ENCODE data around the gene STX1B.

Gene STX1B

GRCh38 chr16:30992931-30993816, 17.3 kb downstream of the STX1B start:
- H3K4me3 ChIP-seq (ENCODE audit: low read depth, low read length) = no peak overlapping the region
- no peak for TF ChIP-seq CTCF (IDR thresholded peaks at IDR 0.05; ENCODE audit: low read depth, low read length)

GRCh38 chr16:30992276-30992780, 18.1 kb downstream of the STX1B start:
- H3K4me3 ChIP-seq (ENCODE audit: low read depth, low read length) = no peak overlapping the region
- TF ChIP-seq CTCF (IDR thresholded peaks at IDR 0.05; ENCODE audit: low read depth, low read length) = no peak

- no peak overlapping the region for H3K4me3 ChIP-seq (ENCODE audit: low read depth, low read length)
- no peak for TF ChIP-seq CTCF (IDR thresholded peaks at IDR 0.05; ENCODE audit: low read depth, low read length)
Measured at GRCh38 chr16:30991052-30991451, 19.4 kb downstream of the STX1B start.

DNA sequence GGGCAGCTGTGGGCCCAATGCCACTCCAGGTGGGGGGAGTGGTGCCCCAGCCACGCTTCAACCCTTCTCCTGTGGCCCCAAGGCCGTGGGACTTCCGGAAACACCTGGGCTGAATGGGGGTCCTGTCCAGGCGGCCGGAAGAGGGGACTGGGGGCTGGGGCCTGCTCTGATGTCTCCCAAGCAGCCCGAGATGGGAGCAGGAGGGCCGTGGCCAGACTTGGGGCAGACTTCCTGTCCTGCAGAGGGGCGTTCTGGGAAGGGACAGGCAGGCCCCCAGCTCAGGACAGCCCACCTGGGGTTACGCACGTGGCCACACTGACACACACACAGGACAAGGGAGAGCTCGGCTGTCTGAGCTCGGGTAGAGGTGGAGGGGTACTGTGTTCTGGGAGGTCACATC, 20.3 kb downstream of the STX1B start:
- no peak overlapping the region for H3K4me3 ChIP-seq (ENCODE audit: low read depth, low read length)
- no peak for TF ChIP-seq CTCF (IDR thresholded peaks at IDR 0.05; ENCODE audit: low read depth, low read length)

DNA sequence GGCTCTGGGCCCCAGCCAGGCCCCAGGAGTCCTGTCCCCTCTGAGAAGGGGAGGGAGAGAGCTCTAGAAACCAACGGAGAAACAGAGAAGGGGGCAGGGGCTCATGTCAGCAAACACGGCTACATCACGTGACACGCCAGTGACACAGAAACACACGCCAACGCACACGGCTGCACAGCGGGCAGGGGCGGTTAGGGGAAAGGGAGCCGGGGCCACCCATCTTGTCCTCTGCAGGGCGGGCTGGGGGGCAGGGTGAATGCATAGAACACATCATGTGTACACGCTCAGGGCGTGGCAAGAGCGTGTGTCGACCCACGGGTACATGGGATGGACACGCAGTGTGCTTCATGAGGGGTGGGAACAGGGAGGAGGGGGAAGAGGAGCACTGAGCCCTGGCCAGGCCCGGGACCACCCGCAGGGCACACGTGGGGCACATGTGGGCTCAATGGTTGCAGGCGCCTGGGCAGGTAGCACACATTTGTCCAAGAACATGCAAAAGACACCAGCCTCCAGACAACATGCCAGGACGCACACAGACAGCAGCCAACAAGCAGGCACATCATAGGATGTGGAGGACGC, 20.9 kb downstream of the STX1B start:
- H3K4me3 ChIP-seq (ENCODE audit: low read depth, low read length) = no peak overlapping the region
- TF ChIP-seq CTCF (IDR thresholded peaks at IDR 0.05; ENCODE audit: low read depth, low read length) = no peak

DNA sequence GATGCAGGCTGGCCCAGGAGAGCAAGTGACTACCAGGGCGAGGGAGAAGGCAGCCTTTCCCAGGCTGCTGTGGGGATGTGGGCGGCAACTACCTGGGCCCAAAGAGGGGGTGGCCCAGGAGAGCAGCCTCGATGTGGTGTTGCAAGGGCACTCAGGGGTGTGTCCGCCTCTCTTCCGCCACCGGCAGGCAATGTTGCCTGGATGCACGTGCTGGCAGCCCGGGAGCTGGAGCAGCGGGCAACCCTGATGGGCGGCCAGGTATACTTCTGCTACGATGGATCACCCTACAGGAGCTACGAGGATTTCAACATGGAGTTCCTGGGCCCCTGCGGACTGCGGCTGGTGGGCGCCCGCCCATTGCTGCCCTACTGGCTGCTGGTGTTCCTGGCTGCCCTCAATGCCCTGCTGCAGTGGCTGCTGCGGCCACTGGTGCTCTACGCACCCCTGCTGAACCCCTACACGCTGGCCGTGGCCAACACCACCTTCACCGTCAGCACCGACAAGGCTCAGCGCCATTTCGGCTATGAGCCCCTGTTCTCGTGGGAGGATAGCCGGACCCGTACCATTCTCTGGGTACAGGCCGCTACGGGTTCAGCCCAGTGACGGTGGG, 22.8 kb downstream of the STX1B start:
- no peak for TF ChIP-seq CTCF (IDR thresholded peaks at IDR 0.05; ENCODE audit: low read depth, low read length)
- H3K4me3 ChIP-seq (ENCODE audit: low read depth, low read length) = no peak overlapping the region

Data from WI38 (cell line).